HG03521 (cell line): ENCODE measurements around the gene ZNF816.
"Not testable (repeated sequence)": the region's sequence is repeated elsewhere in the genome, so short reads cannot be mapped to it uniquely, and the experiment has no call there.

ENCODE experiments used
- ATAC-seq: cut with Tn5 transposase; IDR thresholded peaks from one replicate; pipeline ENCODE4 v1.9.1; 2021; ENCODE audit warnings: mild to moderate bottlenecking, moderate library complexity; ENCODE audit not compliant: unreplicated experiment

ZNF816 gene

DNA sequence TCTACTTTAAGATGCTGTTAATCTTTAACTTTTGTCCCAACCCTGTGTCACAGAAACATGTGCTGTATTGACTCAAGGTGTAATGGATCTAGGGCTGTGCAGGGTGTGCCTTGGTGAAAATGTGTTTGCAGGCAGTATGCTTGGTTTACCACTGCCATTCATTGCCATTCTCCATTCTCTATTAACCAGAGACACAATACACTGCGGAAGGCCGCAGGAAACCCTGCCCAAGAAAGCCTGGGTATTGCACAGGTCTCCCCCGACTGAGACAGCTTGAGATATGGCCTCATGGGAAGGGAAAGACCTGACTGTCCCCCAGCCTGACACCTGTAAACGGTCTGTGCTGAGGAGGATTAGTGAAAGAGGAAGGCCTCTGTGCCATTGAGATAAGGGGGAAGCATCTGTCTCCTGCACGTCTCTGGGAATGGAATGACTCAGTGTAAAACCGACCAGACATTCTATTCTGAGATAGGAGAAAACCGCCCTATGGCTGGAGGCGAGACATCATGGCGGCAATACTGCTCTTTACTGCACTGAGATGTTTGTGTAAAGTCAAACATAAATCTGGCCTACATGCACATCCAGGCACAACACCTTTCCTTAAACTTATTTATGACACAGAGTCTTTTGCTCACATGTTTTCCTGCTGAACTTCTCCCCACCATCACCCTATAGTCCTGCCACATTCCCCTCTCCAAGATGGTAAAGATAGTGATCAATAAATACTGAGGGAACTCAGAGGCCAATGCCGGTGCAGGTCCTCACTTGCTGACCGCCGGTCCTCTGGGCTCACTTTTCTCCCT is 26.3 kb downstream of the ZNF816 start:
- no peak for ATAC-seq

DNA sequence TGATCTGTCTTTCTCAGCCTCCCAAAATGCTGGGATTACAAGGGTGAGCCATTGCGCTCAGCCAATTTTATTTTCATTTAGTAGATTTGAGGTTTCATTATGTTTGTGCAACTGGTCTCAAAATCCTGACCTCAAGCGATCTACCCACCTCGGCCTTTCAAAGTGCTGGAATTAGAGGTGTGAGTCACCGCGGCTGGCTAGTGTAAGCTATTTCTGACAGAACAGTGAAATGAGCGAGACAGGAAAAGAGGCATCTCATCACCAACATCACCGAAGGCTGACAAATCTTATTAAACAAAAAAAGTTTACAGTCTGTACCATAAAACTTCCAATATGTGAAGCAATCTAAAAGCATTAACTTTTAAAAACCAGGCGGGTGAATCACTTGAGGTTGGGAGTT is 27.2 kb downstream of the ZNF816 start:
- ATAC-seq = no peak

DNA sequence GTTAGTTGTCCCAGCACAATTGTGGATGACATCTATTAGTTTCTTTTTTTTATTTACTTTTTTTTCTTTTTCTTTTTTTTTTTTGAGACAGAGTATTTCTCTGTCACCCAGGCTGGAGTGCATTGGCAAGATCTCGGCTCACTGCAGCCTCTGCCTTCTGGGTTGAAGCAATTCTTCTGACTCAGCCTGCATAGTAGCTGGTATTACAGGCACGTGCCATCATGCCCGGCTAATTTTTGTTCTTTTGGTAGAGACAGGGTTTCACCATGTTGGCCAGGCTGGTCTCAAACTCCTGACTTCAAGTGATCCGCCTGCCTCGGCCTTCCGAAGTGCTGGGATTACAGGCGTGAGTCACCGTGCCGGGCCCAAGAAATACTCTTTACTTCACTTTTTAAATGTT is 38.0 kb downstream of the ZNF816 start:
- ATAC-seq = not testable (repeated sequence)

DNA sequence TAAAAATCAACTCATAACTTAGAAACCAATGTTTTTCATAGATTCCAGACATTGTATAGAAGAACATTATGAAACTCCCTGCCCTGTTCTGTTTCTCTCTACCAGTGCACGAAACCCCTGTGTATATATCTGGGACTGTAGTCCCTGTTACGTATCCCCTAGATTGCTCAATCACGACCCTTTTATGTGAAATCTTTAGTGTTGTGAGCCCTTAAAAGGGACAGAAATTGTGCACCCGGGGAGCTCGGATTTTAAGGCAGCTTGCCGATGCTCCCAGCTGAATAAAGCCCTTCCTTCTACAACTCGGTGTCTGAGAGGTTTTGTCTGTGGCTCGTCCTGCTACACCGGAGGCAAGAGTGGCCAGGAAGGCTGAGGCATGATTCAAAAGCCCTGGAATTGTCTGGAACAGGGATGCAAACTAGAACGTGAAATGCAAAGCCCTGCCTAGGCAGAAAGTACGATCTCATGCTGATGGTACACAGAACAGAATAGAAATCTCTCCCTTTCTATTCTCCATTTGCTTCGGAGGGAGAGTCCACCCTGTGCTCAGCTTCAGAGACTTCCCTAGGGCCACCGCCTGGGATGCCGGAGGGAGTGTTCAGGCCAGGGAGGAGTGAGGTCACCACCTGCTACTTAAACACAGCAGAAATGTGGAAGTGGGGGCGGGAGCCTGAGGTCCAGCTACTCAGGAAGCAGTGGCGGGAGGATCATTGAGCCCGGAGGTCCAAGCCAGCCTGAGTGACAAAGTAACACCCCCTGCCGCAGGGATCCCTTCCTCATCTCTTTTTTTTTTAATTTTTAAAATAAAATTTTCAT is 38.7 kb downstream of the ZNF816 start:
- ATAC-seq = no peak

DNA sequence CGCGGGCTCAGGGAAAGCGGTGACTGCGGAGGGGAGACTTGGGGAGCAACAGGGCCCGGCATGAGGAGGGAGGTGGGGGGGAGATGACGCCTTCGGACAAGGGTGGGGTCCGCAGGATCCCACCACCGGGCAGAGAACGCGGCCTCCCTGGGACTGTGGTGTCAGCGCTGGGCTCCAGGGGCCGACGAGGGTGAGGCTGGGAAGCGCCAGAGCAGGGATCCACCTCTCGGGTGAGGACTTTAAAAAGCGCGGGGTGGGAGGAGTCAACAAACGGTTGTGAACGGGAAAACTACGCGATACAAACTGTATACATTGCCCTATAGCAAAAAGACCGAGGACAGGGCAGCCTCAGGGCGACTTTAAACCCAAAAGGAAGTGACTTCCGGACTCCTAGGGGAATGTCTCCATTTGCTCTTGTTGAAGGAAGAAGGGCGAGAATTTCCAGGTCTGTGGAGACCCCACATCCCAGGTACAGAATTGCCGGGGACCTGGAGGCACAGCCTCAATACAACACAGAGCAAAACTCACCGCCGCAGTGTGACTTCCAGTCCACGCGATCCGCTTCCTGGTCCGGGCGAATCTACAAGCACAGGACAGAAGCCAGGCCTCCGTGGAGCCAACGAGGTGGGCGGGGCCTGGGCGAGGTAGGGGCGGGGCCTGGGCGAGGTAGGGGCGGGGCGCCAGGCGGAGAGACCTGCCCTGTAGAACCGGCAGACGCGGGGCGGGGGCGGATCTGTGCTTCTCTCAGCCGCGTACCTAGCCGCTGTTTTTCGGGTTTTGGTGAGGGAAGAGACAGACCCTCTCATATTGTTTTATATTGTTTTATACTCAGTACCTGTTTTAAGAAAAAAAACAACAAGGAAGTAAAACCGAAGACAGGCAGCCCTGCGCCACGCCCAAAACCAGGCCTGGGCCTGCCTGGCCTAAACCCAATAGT is 39.6 kb downstream of the ZNF816 start, which contains the start of gene ZNF888:
Gene ZNF888, minus strand, starts transcription at position 588 of the 937 bp plus-strand sequence. CDS start 5,555 bp downstream, outside the sequence.
- peak; percentile 90 for ATAC-seq

DNA sequence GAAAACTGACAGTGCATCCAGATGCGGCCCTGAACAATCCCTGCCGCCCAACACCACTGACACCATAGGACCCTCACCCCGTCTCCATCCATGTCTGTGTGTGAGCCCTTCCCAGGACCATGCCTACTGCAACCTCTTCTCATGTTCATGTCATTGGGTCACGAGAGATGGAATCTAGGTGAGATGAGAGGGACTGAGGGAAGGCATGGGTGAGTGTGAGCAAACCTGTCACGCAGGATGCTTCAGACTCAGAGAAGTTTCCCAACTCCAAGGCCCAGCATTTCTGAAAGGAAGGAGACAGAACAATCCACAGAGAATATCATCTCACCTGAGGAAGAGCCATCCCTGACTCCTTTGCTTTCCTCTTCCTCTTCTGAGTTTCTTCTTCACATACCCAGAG is 45.1 kb downstream of the ZNF816 start:
- ATAC-seq = no peak

DNA sequence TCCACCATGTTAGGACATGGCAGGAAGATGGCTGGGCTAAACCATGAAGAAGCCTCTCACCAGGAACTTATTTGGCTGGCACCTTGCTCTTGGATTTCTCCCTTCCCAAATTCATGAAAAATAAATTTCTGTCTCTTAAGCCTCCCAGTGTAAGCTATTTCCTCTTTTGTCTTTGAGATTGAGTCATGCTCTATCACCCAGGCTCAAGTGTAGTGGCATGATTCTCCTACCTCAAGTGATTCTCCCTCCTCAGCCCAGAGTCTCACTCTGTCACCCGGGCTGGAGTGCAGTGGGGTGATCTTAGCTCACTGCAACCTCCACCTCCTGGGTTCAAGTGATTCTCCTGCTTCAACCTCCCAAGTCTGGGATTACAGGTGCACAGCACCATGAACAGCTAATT is 52.0 kb downstream of the ZNF816 start:
- ATAC-seq = no peak

DNA sequence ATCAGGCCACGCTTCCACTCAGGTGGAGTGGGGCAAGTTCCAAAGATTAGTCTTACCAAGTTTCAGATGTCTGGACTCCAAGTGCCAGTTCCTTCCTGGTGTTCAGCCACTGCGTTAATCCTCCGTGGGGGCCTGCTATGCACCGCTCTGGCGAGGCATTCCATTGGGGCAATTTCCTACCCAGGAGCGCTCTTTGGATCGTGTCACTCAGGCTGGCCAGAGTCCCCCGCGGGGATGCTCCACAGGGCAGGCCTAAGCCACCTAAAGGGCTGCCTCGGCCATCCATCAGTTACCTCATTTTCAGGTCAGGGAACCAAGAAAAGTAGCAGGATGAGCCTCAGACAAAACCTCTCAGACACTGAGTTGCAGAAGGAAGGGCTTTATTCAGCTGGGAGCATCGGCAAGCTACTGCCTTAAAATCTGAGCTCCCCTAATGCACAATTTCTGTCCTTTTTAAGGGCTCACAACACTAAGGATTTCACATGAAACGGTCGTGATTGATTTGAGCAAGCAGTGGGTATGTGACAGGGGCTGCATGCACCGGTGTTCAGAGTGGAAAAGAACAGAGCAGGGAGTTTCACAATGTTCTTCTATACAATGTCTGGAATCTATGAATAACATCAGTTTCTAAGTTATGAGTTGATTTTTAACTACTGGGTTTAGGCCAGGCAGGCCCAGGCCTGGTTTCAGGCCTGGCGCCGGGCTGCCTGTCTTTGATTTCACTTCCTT is 58.5 kb downstream of the ZNF816 start:
- not testable (repeated sequence) for ATAC-seq

DNA sequence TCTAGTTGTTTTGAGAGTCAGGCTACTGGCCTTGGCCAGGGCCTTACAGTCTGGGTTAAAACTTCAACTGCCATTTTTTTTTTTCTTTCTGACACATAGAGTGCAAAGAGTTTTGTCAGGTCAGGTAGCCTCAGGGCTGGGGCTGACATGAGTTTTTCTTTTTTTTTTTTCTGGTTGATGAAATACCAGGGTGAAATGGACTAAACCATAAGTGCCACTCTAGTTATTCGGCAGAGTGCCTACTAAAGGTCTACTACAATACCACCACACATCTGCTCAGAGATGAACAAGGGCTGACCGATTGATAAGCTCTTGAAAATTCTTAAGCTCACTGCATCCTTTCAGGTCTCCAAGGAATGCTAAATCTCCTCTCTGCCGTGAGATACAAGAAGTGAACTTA is 60.8 kb downstream of the ZNF816 start:
- ATAC-seq = no peak
